HPDE6-E6E7 (cell line): Measurements from ENCODE around the gene ADGRL1.
"Not testable (repeated sequence)": the region's sequence is repeated elsewhere in the genome, so short reads cannot be mapped to it uniquely, and the experiment has no call there.

Experiments used
- DNase-seq: peaks from one replicate; pipeline ENCODE4 v3.0.0; 2011; ENCODE audit warnings: missing footprints; ENCODE audit errors: extremely low spot score

The ADGRL1 gene

GRCh38 chr19:14218620-14219330 lies 12.8 kb upstream of the ADGRL1 start:
- DNase-seq: no peak

- DNase-seq: not testable (repeated sequence)
Measured at GRCh38 chr19:14217886-14218285, 11.9 kb upstream of the ADGRL1 start.

- no peak for DNase-seq
Measured at GRCh38 chr19:14214580-14214979, 8.6 kb upstream of the ADGRL1 start.

GRCh38 chr19:14210182-14210581 lies 4.2 kb upstream of the ADGRL1 start:
- not testable (repeated sequence) for DNase-seq

- not testable (repeated sequence) for DNase-seq
Measured at GRCh38 chr19:14209401-14209800, 3.4 kb upstream of the ADGRL1 start.

GRCh38 chr19:14208496-14208895 lies 2.5 kb upstream of the ADGRL1 start:
- not testable (repeated sequence) for DNase-seq

GRCh38 chr19:14207796-14208195 lies 1.8 kb upstream of the ADGRL1 start:
- DNase-seq: not testable (repeated sequence)

GRCh38 chr19:14206737-14207726 lies 1.1 kb upstream of the ADGRL1 start:
- peak; percentile 41 for DNase-seq

GRCh38 chr19:14206308-14206707 lies 339 bp upstream of the ADGRL1 start:
- DNase-seq: not testable (repeated sequence)

- DNase-seq: not testable (repeated sequence)
Measured at GRCh38 chr19:14204676-14205451, 1.1 kb downstream of the ADGRL1 start.

- DNase-seq: not testable (repeated sequence)
Measured at GRCh38 chr19:14204219-14204618, 1.8 kb downstream of the ADGRL1 start.

GRCh38 chr19:14203788-14204187 lies 2.2 kb downstream of the ADGRL1 start:
- not testable (repeated sequence) for DNase-seq

GRCh38 chr19:14203177-14203576 lies 2.8 kb downstream of the ADGRL1 start:
- no peak for DNase-seq

- DNase-seq: not testable (repeated sequence)
Measured at GRCh38 chr19:14201481-14201880, 4.5 kb downstream of the ADGRL1 start.

- DNase-seq: not testable (repeated sequence)
Measured at GRCh38 chr19:14200147-14200841, 5.7 kb downstream of the ADGRL1 start.

- no peak for DNase-seq
Measured at GRCh38 chr19:14198384-14199376, 7.3 kb downstream of the ADGRL1 start.

GRCh38 chr19:14197882-14198281 lies 8.1 kb downstream of the ADGRL1 start:
- no peak for DNase-seq

GRCh38 chr19:14197288-14197687 lies 8.7 kb downstream of the ADGRL1 start:
- DNase-seq: not testable (repeated sequence)

GRCh38 chr19:14196105-14196504 lies 9.9 kb downstream of the ADGRL1 start:
- not testable (repeated sequence) for DNase-seq

- not testable (repeated sequence) for DNase-seq
Measured at GRCh38 chr19:14195216-14195615, 10.8 kb downstream of the ADGRL1 start.
